Neural crest cell (in vitro differentiated cells): Measurements from ENCODE around the gene UGGT2. TPM values are rescaled to one million over a fixed set of nuclear protein-coding genes. Genes with fewer than 3 reads are reported as not detected.
A peak's percentile ranks its signal among the peaks of the same experiment; 100 is the strongest.

Experiments used
- DNase-seq: peaks from one replicate; pipeline ENCODE4 v3.0.0; 2021; ENCODE audit warnings: low read depth, mixed read lengths, low spot score
- H3K27ac Mint-ChIP-seq: one replicate; pipeline ENCODE4 v1.8.0; 2021; ENCODE audit warnings: mild to moderate bottlenecking, mixed read lengths; ENCODE audit not compliant: unreplicated experiment
- H3K27me3 Mint-ChIP-seq: 2 replicates; pipeline ENCODE4 v1.8.0; 2021; ENCODE audit warnings: low read depth, mild to moderate bottlenecking, mixed read lengths
- H3K36me3 Mint-ChIP-seq: 2 replicates; pipeline ENCODE4 v1.8.0; 2021; ENCODE audit warnings: low read depth, mild to moderate bottlenecking, mixed read lengths
- H3K4me1 Mint-ChIP-seq: 2 replicates; pipeline ENCODE4 v1.8.0; 2021; ENCODE audit warnings: mixed read lengths
- H3K4me3 Mint-ChIP-seq: one replicate; pipeline ENCODE4 v1.8.0; 2021; ENCODE audit warnings: mild to moderate bottlenecking, mixed read lengths
- H3K9me3 Mint-ChIP-seq: 2 replicates; pipeline ENCODE4 v1.8.0; 2021; ENCODE audit warnings: mixed read lengths
- total RNA-seq: library from RNA; stranded (reverse); gene quantifications from 2 replicates; pipeline ENCODE4 v1.2.1, GENCODE V29; 2021
- TF ChIP-seq, protein P1 (sequence below): fragments of 200-600 bp; sonication (generic); conservative IDR thresholded peaks from 2 replicates; pipeline ENCODE4 v1.5.0; 2021; ENCODE audit warnings: antibody characterized with exemption, mild to moderate bottlenecking

UGGT2 gene
- total RNA-seq, 1 donor from 2014 or later = 32.9 TPM

DNA sequence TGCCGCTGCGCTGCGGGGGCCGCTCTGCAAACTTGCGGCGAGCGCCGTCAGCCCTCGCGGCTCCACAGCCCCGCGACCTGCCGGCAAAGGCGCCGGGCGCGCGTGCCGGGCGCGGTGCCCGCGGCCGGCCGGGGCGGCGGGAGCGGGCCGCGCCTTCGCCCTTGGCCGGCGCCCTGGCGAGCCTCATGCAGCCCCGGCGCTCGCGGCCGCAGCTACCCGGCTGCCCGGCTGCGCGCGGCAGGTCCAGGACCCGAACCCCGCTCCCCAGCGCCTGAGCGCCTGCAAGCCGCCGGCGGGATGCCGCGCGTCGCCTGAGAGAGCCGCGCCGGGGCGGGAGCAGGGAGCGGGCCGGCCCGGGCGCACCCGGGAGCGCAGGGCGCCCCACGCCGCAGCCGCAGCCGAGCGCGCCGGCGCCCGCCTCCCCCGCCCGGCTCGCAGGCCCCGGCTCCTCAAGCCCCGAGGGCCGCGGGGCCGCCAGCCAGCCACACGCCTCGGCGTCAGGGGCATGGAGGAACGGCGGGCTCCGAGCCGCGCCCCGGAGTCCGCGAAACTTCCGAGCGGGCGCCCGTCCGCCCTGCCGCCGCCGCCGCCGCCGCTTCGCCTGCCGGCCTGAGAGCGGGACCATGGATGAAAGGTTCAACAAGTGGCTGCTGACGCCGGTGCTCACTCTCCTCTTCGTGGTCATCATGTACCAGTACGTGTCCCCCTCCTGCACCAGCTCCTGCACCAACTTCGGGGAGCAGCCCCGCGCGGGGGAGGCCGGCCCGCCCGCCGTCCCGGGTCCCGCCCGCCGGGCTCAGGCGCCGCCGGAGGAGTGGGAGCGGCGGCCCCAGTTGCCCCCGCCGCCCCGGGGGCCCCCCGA is 37.3 kb upstream of the UGGT2 start:
- H3K36me3 Mint-ChIP-seq = no peaks in the 10 kb centered on the region
- peak; percentile 14 for DNase-seq
- H3K4me1 Mint-ChIP-seq = peaks cover 15% of the 10 kb centered on the region
- H3K27ac Mint-ChIP-seq = no peak overlapping the region
- TF ChIP-seq, protein P1, sequence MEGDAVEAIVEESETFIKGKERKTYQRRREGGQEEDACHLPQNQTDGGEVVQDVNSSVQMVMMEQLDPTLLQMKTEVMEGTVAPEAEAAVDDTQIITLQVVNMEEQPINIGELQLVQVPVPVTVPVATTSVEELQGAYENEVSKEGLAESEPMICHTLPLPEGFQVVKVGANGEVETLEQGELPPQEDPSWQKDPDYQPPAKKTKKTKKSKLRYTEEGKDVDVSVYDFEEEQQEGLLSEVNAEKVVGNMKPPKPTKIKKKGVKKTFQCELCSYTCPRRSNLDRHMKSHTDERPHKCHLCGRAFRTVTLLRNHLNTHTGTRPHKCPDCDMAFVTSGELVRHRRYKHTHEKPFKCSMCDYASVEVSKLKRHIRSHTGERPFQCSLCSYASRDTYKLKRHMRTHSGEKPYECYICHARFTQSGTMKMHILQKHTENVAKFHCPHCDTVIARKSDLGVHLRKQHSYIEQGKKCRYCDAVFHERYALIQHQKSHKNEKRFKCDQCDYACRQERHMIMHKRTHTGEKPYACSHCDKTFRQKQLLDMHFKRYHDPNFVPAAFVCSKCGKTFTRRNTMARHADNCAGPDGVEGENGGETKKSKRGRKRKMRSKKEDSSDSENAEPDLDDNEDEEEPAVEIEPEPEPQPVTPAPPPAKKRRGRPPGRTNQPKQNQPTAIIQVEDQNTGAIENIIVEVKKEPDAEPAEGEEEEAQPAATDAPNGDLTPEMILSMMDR = no peak
- peaks cover 88% of the 10 kb centered on the region for H3K27me3 Mint-ChIP-seq
- no peaks in the 10 kb centered on the region for H3K9me3 Mint-ChIP-seq
- H3K4me3 Mint-ChIP-seq = no peak overlapping the region

DNA sequence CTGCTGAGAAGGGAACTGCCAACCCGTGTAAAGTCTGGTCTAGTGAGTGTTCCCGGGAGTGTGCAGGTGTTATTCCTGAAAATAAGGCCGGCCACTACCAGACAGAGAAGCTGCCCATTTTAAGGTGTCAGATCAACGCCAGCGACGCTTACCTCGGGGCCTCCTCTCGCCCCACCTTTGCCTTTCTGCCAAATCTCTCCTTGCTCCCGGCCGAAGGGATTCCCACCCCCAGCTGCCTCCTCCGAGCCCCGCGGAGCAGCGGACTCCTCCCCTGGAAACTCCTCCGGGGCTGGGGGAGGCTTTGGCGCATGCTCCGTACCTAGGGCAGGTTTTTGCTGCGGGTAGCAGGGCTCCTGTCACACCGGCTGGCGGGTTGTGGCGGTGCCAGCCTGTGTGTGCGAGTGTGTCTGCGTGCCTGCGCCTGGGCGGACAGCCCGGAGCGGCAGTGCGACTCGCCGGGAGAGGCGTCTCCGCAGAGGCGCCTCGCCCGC is 36.6 kb upstream of the UGGT2 start, which contains the start of gene HS6ST3:
TSS of gene HS6ST3 (plus strand) at position 359 of the 491 bp plus-strand sequence.
- Mint-ChIP-seq H3K9me3 (no peaks in the 10 kb centered on the region), H3K4me3 (peak within 1 kb of the TSS; percentile 84), H3K4me1 (peaks cover 20% of the 10 kb centered on the region), H3K36me3 (no peaks in the 10 kb centered on the region), H3K27ac (no peak within 1 kb of the TSS), H3K27me3 (peaks cover 86% of the 10 kb centered on the region)
- peak; percentile 20 for DNase-seq
- TF ChIP-seq, protein P1 = no peak

DNA sequence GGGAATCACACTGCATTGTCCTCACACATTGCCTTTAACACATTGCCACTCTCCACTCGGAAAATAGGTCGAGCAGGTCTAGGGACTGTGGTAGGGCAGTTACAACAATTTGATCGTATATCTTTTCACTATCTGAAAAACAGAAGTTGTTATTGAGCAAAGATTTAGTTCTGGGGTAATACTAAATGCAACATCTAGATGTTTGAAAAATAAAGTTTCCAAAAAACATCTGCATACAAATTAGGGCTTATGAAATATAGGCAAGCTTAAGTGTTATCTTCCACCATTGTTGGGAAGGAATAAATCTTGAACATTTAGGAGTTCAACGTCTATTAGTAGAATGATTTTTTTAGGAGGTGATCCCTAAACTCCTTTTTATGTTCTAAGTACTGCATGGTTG is 35.9 kb upstream of the UGGT2 start:
- Mint-ChIP-seq H3K27me3 (peaks cover 84% of the 10 kb centered on the region), H3K9me3 (no peaks in the 10 kb centered on the region), H3K27ac (no peak overlapping the region), H3K4me3 (peak overlapping the region; percentile 84), H3K4me1 (peaks cover 24% of the 10 kb centered on the region), H3K36me3 (no peaks in the 10 kb centered on the region)
- TF ChIP-seq, protein P1 = no peak
- no peak for DNase-seq

DNA sequence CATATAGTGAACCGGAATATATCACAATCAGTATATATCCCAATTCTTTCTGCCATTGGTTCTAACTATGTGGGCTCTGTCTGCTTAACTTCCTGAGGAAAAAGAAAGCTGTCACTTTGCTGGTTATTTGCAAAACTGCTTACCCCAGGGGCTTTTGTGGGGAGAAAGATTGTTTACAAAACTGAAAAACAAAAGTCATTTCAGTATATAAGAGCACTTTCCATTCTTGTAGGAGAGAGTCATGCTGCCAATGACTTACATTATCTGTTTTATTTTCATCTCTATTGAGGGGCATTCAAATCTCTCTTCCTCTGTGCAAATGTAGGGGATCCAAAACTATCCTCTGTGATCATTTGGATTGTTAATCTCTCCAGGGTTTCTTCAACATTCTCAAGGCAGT is 33.5 kb upstream of the UGGT2 start:
- Mint-ChIP-seq H3K9me3 (no peaks in the 10 kb centered on the region), H3K4me1 (peaks cover 22% of the 10 kb centered on the region), H3K36me3 (no peaks in the 10 kb centered on the region), H3K27me3 (peaks cover 75% of the 10 kb centered on the region), H3K27ac (no peak overlapping the region), H3K4me3 (no peak overlapping the region)
- TF ChIP-seq, protein P1 = no peak
- no peak for DNase-seq

DNA sequence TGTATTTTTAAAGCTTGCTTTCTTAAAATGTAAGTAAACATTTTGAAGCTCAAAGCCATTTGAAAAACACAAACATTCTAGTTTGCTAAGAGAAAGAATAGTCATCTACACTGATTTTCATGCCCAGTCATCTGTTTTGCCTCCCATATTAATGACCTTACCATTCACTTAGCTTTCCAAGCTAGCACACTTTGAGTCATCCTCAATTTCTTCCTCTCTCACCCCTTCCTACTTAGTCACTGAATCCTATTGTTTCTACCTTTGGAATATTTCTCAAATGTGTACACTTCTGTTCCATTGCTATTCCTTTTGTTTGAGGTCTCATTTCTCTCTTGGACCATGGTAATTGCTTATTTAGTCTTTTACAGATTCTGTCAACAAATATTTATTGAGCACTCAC is 29.4 kb upstream of the UGGT2 start:
- peaks cover 14% of the 10 kb centered on the region for H3K4me1 Mint-ChIP-seq

More for the DNA sequence above, 29.4 kb upstream of the UGGT2 start:
- Mint-ChIP-seq H3K36me3 (no peaks in the 10 kb centered on the region), H3K4me3 (no peak overlapping the region), H3K27ac (no peak overlapping the region), H3K9me3 (no peaks in the 10 kb centered on the region), H3K27me3 (peaks cover 58% of the 10 kb centered on the region)
- DNase-seq = no peak
- TF ChIP-seq, protein P1 = no peak
